NCI-H2227 treated with DMSO at 0.1 percent for 48 hours (cell line): ENCODE data around the gene LY6G5B.
A peak's percentile ranks its signal among the peaks of the same experiment; 100 is the strongest.

ENCODE experiments used
- DNase-seq: peaks from one replicate; lab custom pipeline; 2025; lab: John Stamatoyannopoulos, UW

The LY6G5B gene, protein sequence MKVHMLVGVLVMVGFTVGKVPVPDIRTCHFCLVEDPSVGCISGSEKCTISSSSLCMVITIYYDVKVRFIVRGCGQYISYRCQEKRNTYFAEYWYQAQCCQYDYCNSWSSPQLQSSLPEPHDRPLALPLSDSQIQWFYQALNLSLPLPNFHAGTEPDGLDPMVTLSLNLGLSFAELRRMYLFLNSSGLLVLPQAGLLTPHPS

GRCh38 chr6:31669676-31670075 lies at the start of gene LY6G5B:
TSS of gene LY6G5B (plus strand) at chr6:31669976. CDS start at chr6:31670951, 975 bp downstream.
- DNase-seq, result no peak

- peak; percentile 81 for DNase-seq
These were observed 49.0 kb upstream of the LY6G5B start, which contains the start of gene PRRC2A for GRCh38 chr6:31620586-31621319. TSS of gene PRRC2A (plus strand) at chr6:31620715. CDS start at chr6:31622790, 2,075 bp downstream.

- DNase-seq, result no peak
These were observed 48.3 kb upstream of the LY6G5B start for GRCh38 chr6:31621320-31621939.

DNA sequence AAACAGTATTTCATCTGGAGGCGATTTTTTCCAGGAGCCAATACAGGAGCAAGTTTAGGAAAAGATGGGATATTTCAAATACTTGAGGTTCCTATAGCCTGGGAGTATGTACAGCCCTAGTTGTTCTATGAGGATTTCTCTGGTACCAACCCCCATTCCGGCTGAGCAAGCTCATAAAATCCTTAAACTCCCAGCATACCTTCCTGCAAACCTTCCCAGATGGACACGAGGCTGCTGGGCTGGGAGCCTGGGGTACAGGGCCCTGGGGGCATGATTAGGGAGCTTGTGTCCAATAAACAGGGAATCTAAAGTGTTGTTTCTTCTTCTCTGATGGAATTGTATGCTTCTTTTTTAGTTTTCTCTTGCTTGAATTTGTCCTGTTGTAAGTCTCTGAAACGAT lies 47.8 kb upstream of the LY6G5B start:
- no peak for DNase-seq

DNA sequence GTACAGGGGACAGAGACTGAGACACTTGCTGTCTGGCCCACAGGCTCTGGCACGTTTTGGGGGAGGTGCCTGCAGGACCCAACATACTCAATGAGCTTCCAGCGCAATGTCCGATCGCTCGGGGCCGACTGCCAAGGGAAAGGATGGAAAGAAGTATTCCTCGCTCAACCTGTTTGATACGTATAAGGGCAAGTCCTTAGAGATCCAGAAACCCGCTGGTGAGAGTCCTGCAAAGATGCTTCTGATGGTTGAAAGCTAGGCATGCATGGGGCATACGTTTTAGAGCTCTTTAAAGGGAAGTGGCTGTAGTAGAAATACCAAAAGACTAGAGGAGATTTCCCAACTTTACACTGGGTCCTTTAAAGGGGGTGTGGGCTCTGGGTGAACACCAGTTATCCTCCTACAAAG lies 47.1 kb upstream of the LY6G5B start:
- no peak for DNase-seq

DNA sequence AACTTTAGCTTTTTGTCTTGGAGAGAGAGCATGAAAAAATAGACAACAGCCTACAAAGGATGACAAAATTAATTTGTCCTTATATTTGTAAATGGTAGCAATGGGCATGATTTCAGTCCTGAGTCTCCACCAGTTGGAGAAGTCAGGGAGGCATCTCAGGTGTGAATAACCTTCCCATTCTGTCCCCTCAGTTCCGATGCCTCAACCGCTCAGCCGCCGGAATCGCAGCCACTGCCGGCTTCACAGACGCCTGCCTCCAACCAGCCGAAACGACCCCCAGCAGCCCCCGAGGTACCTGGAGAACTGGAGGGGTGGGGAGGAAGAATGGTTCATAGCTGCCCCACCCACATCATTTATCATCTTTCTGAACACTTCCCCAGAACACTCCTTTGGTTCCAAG lies 45.7 kb upstream of the LY6G5B start:
- no peak for DNase-seq

GRCh38 chr6:31626952-31627351 lies 42.8 kb upstream of the LY6G5B start:
- DNase-seq, result no peak

DNA sequence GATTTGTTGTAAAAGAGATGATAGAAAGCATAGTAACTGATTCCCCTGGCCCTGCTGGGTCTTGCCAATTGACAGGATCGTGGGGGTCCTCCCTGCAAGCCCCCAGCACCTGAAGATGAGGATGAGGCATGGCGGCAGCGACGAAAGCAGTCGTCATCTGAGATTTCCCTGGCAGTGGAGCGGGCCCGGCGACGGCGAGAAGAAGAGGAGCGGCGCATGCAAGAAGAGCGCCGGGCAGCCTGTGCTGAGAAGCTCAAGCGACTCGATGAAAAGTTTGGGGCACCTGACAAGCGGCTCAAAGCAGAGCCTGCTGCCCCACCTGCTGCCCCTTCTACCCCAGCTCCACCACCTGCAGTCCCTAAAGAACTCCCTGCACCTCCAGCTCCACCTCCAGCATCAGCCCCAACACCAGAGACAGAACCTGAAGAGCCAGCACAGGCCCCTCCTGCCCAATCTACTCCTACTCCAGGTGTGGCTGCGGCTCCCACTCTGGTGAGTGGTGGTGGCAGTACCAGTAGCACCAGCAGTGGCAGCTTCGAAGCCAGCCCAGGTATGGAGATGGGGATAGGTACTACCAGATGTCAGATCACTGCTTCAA lies 42.0 kb upstream of the LY6G5B start:
- no peak for DNase-seq

DNA sequence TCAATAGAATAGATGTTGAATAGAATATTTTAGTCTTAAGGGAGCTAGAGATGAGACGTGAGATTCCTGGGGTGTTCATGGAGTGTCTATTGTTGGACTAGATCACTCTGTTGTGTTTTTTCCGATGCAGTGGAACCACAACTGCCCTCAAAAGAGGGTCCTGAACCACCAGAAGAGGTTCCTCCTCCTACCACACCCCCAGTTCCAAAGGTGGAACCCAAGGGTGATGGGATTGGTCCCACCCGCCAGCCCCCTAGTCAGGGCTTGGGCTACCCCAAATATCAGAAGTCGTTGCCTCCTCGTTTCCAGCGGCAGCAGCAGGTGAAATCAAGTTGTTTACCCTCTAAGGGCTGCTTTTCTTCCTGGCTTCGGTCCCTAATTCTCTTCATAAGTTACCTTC lies 40.8 kb upstream of the LY6G5B start:
- DNase-seq, result no peak

- DNase-seq, result no peak
These were observed 39.4 kb upstream of the LY6G5B start for GRCh38 chr6:31630177-31630934.

- no peak for DNase-seq
These were observed 38.6 kb upstream of the LY6G5B start for GRCh38 chr6:31631209-31631608.

- no peak for DNase-seq
These were observed 38.0 kb upstream of the LY6G5B start for GRCh38 chr6:31631681-31632278.

GRCh38 chr6:31632279-31632946 lies 37.4 kb upstream of the LY6G5B start:
- no peak for DNase-seq

DNA sequence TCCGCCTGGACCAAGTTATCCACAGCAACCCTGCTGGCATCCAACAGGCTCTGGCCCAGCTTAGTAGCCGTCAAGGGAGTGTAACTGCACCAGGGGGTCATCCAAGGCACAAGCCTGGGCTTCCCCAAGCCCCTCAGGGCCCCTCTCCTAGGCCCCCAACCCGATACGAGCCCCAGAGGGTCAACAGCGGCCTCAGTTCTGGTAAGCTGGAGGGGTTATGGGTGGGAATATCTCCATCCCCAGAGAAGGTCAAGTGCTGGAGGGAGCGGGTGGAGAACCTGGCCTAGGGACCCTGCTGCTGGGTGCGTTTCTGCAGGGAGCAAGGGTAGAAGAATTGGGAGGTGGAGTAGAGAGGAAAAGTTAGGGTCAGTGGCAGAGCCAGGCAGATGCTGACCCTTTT lies 36.3 kb upstream of the LY6G5B start:
- no peak for DNase-seq

DNA sequence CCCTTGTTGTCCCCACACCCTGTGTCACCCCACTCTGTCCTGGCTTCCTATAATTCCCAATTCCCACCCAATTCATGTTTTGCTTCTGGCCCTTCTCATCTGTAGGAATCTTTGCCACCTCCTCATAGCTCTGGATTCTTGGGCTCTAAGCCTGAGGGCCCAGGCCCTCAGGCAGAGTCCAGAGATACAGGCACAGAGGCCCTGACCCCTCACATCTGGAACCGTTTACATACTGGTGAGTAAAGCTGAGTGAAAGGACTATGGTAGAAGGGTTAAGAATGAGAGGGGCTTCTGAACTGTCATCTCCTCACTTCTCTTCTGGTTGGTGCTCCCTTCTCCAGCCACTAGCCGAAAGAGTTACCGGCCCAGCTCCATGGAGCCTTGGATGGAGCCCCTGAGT lies 35.6 kb upstream of the LY6G5B start:
- DNase-seq, result no peak

GRCh38 chr6:31634969-31635575 lies 34.7 kb upstream of the LY6G5B start:
- DNase-seq, result no peak

GRCh38 chr6:31636698-31637596 lies 32.8 kb upstream of the LY6G5B start:
- no peak for DNase-seq

- no peak for DNase-seq
These were observed 30.7 kb upstream of the LY6G5B start for GRCh38 chr6:31639043-31639442.

DNA sequence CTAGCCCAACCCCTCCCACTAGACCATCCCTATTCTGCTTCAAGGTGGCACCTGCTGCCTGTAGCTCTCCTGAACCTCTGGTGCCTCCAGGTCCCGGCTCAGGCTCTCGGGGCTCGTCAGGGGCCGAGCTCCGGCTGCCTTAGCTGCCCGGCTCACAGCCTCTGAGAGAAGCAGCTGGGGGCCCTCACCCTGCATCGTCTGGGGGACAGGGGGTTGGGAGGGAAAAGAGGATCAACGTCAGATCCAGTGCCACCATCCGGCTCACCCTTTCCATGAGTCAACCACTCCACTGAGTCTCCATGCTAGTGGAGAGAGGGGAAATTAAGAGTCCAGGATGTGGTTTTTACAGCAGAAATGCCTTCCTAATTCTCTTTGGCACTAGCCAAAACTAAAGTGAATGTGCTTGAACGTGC lies 30.3 kb upstream of the LY6G5B start:
- no peak for DNase-seq

GRCh38 chr6:31640612-31641011 lies 29.2 kb upstream of the LY6G5B start:
- DNase-seq, result no peak
